ENCODE data around the gene LBHD1. TPM values are rescaled to one million over a fixed set of nuclear protein-coding genes. Genes with fewer than 3 reads are reported as not detected.
"Not testable (repeated sequence)": the region's sequence is repeated elsewhere in the genome, so short reads cannot be mapped to it uniquely, and the experiment has no call there.

The LBHD1 gene
- total and polyA plus RNA-seq, 3 experiments from 2014 or later = 7.6 to 22.9 (median 22.6) TPM

GRCh38 chr11:62656796-62657429 lies 15.2 kb downstream of the LBHD1 start:
- peaks cover 12 to 18% (median 15%) of the 10 kb centered on the region in 3 donors for H3K4me1 Mint-ChIP-seq
- peak overlapping the region in 1 of 8 donors; percentile 42 for H3K27ac Mint-ChIP-seq
- peaks cover 0 to 10% (median 0%) of the 10 kb centered on the region in 3 donors for H3K36me3 Mint-ChIP-seq
- peaks cover 0 to 3% (median 0%) of the 10 kb centered on the region in 5 donors for H3K9me3 Mint-ChIP-seq
- peaks cover 0 to 7% of the 10 kb centered on the region in 2 donors for H3K27me3 Mint-ChIP-seq
- peaks cover 8% of the 10 kb centered on the region for H3K4me1 ChIP-seq (ENCODE audit: insufficient read depth, low read length)
- H3K36me3 ChIP-seq (ENCODE audit: insufficient read depth, low read length) = no peaks in the 10 kb centered on the region
- peak overlapping the region in 2 of 7 donors; percentile 47 to 54 for H3K4me3 Mint-ChIP-seq
- no peaks in the 10 kb centered on the region for H3K27me3 ChIP-seq (ENCODE audit: insufficient read depth, low read length, poor library complexity, severe bottlenecking)
- no peak for DNase-seq
- CTCF ChIA-PET = interaction anchor here (1.7 kb wide), 1 partner anchor 65 kb away, joined by 4 read pairs; no protein-coding TSS in a partner anchor
- POLR2A ChIA-PET = interaction anchor here (1.0 to 2.7 kb wide), 2 partner anchors 8 to 70 kb away, joined by 3 to 18 read pairs; partner anchors contain the start of genes C11orf98, CSKMT and HNRNPUL2
- H3K27ac ChIP-seq (ENCODE audit: low read depth, low read length) = no peak overlapping the region
- H3K4me3 ChIP-seq (ENCODE audit: low read length) = no peak overlapping the region
- H3K9me3 ChIP-seq (ENCODE audit: low read length) = no peaks in the 10 kb centered on the region

DNA sequence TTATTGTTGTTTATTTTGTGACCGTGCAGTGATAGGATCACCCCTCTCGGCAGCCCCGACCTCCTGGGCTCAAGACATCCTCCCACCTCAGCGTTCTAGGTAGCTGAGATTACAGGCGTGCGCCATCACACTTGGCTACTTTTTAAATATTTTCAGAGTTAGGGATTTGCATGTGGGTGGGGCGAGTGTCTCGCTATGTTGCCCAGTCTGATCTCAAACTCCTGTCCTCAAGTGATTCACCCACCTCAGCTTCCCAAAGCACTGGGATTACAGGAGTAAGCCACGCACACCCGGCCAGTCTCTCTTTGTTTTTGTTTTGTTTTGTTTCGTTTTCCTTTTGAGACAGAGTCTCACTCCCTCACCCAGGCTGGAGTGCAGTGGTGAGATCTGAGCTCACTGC lies 17.8 kb downstream of the LBHD1 start:
- Histone ChIP-seq H3K27ac (ENCODE audit: low read depth, low read length) (no peak overlapping the region), H3K4me3 (ENCODE audit: low read length) (no peak overlapping the region), H3K9me3 (ENCODE audit: low read length) (no peaks in the 10 kb centered on the region), H3K27me3 (ENCODE audit: insufficient read depth, low read length, poor library complexity, severe bottlenecking) (no peaks in the 10 kb centered on the region), H3K4me1 (ENCODE audit: insufficient read depth, low read length) (peaks cover 15% of the 10 kb centered on the region), H3K36me3 (ENCODE audit: insufficient read depth, low read length) (peaks cover 2% of the 10 kb centered on the region)
- Mint-ChIP-seq H3K36me3 (peaks cover 0 to 17% (median 3%) of the 10 kb centered on the region in 3 donors), H3K27me3 (peaks cover 0 to 7% of the 10 kb centered on the region in 2 donors), H3K27ac (peak overlapping the region in 5 of 8 donors; percentile 47 to 83 (median 78)), H3K4me1 (peaks cover 15 to 29% (median 20%) of the 10 kb centered on the region in 3 donors), H3K9me3 (peaks cover 0 to 3% (median 0%) of the 10 kb centered on the region in 5 donors), H3K4me3 (peak overlapping the region in 6 of 7 donors; percentile 46 to 80 (median 53))
- DNase-seq = no peak
- CTCF ChIA-PET = interaction anchor here (1.2 to 3.6 kb wide), 7 partner anchors 8 to 260 kb away, joined by 3 to 27 read pairs (median 5); partner anchors contain the start of genes C11orf98, CSKMT, GANAB and LBHD1
- POLR2A ChIA-PET = interaction anchor here (1.3 to 2.7 kb wide), 3 partner anchors 8 to 11 kb away, joined by 3 to 18 read pairs (median 10); partner anchors contain the start of genes C11orf98, CSKMT and GANAB

GRCh38 chr11:62652161-62653006 lies 19.7 kb downstream of the LBHD1 start:
- peak overlapping the region; percentile 83 for H3K4me3 ChIP-seq (ENCODE audit: low read length)
- ChIA-PET CTCF (interaction anchor here (1.0 to 3.6 kb wide), 6 partner anchors 12 to 227 kb away, joined by 3 to 27 read pairs (median 4); partner anchors contain the start of genes C11orf98, CSKMT and TUT1), POLR2A (interaction anchor here (0.6 to 1.4 kb wide), 12 partner anchors 13 to 213 kb away, joined by 3 to 52 read pairs (median 4); partner anchors contain the start of genes B3GAT3, C11orf98, CSKMT and LBHD1)
- H3K27ac Mint-ChIP-seq = peak overlapping the region; percentile 80 to 97 (median 86)
- peaks cover 0 to 7% of the 10 kb centered on the region in 2 donors for H3K27me3 Mint-ChIP-seq
- H3K36me3 ChIP-seq (ENCODE audit: insufficient read depth, low read length) = peaks cover 11% of the 10 kb centered on the region
- H3K4me1 Mint-ChIP-seq = peaks cover 15 to 29% (median 20%) of the 10 kb centered on the region in 3 donors
- H3K36me3 Mint-ChIP-seq = peaks cover 0 to 33% (median 3%) of the 10 kb centered on the region in 3 donors
- peak overlapping the region; percentile 85 to 95 (median 91) for H3K4me3 Mint-ChIP-seq
- peak in 1 of 5 donors; percentile 65 for DNase-seq
- H3K4me1 ChIP-seq (ENCODE audit: insufficient read depth, low read length) = peaks cover 15% of the 10 kb centered on the region
- no peaks in the 10 kb centered on the region for H3K9me3 ChIP-seq (ENCODE audit: low read length)
- H3K27ac ChIP-seq (ENCODE audit: low read depth, low read length) = peak overlapping the region; percentile 87
- peaks cover 0 to 3% (median 0%) of the 10 kb centered on the region in 5 donors for H3K9me3 Mint-ChIP-seq
- no peaks in the 10 kb centered on the region for H3K27me3 ChIP-seq (ENCODE audit: insufficient read depth, low read length, poor library complexity, severe bottlenecking)

- not testable (repeated sequence) for H3K4me3 ChIP-seq (ENCODE audit: low read length); H3K27me3 Mint-ChIP-seq; DNase-seq; H3K9me3 ChIP-seq (ENCODE audit: low read length); H3K27me3 ChIP-seq (ENCODE audit: insufficient read depth, low read length, poor library complexity, severe bottlenecking); H3K27ac ChIP-seq (ENCODE audit: low read depth, low read length); H3K9me3 Mint-ChIP-seq
- peaks cover 11% of the 10 kb centered on the region for H3K36me3 ChIP-seq (ENCODE audit: insufficient read depth, low read length)
- peaks cover 28% of the 10 kb centered on the region for H3K4me1 ChIP-seq (ENCODE audit: insufficient read depth, low read length)
- peaks cover 25 to 43% (median 33%) of the 10 kb centered on the region in 3 donors for H3K4me1 Mint-ChIP-seq
- POLR2A ChIA-PET = interaction anchor here (1.0 to 1.7 kb wide), 2 partner anchors 14 to 59 kb away, joined by 5 to 7 read pairs; partner anchors contain the start of genes C11orf98, CSKMT and TUT1
- peaks cover 0 to 43% (median 3%) of the 10 kb centered on the region in 3 donors for H3K36me3 Mint-ChIP-seq
- peak overlapping the region in 2 of 7 donors; percentile 60 to 63 for H3K4me3 Mint-ChIP-seq
- peak overlapping the region in 3 of 8 donors; percentile 50 to 83 (median 60) for H3K27ac Mint-ChIP-seq
- CTCF ChIA-PET = interaction anchor here (1.1 to 2.3 kb wide), 3 partner anchors 15 to 59 kb away, joined by 3 to 9 read pairs (median 3); partner anchors contain the start of genes C11orf98 and CSKMT
Observed at GRCh38 chr11:62650283-62650682, 21.8 kb downstream of the LBHD1 start.

DNA sequence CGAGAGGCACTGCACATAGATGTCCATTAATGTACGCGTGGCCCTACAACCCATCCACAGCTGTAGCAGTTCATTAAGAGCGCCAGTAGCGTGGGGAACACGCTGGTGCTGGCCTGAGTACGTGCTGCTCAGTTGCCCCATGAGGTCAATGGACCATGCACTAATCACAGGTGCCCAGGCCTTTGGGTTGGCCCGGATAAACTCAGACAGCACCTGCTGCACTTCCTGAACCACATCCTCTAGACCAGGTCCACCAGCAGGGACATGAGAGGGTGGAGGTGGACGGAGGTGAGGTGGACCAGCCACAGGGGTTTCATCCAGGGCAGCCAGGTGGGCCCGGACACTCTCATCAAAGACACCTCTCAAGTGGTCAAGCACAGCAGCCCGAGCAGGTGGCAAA lies 22.6 kb downstream of the LBHD1 start:
- H3K36me3 ChIP-seq (ENCODE audit: insufficient read depth, low read length) = peaks cover 11% of the 10 kb centered on the region
- DNase-seq = no peak
- no peaks in the 10 kb centered on the region for H3K9me3 ChIP-seq (ENCODE audit: low read length)
- peaks cover 0 to 46% (median 3%) of the 10 kb centered on the region in 3 donors for H3K36me3 Mint-ChIP-seq
- H3K27me3 Mint-ChIP-seq = peaks cover 0 to 7% of the 10 kb centered on the region in 2 donors
- peak overlapping the region in 3 of 8 donors; percentile 54 to 83 (median 58) for H3K27ac Mint-ChIP-seq
- CTCF ChIA-PET = interaction anchor here (1.1 to 2.3 kb wide), 6 partner anchors 13 to 225 kb away, joined by 3 to 11 read pairs (median 3); partner anchors contain the start of genes C11orf98, CSKMT and TUT1
- H3K4me3 ChIP-seq (ENCODE audit: low read length) = no peak overlapping the region
- H3K9me3 Mint-ChIP-seq = peaks cover 0 to 3% (median 0%) of the 10 kb centered on the region in 5 donors
- H3K4me1 ChIP-seq (ENCODE audit: insufficient read depth, low read length) = peaks cover 33% of the 10 kb centered on the region
- POLR2A ChIA-PET = interaction anchor here (1.0 to 2.1 kb wide), 3 partner anchors 15 to 22 kb away, joined by 3 to 10 read pairs (median 7); partner anchors contain the start of genes C11orf98, CSKMT and LBHD1
- H3K4me1 Mint-ChIP-seq = peaks cover 29 to 50% (median 40%) of the 10 kb centered on the region in 3 donors
- no peaks in the 10 kb centered on the region for H3K27me3 ChIP-seq (ENCODE audit: insufficient read depth, low read length, poor library complexity, severe bottlenecking)
- peak overlapping the region in 1 of 7 donors; percentile 60 for H3K4me3 Mint-ChIP-seq
- no peak overlapping the region for H3K27ac ChIP-seq (ENCODE audit: low read depth, low read length)

DNA sequence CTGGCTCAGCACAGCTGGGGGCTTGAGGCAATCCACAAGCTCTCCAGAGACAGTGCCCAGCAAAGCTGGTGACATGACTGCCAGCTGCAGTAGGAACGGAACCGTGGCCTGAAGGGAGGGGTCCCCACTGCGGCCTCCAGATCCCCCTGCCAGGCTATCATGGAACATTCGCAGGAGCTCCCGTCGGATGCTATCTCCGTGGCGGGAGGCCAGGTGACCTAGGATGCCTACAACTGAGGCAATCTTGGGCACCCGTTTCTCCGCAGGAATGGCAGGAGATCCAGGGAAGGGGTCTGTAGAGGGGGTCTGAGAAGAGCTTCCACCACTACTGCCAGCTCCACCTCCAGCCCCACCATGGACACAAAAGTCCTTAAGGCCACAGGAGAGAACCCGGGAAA lies 23.1 kb downstream of the LBHD1 start:
- H3K4me3 ChIP-seq (ENCODE audit: low read length) = no peak overlapping the region
- H3K27ac ChIP-seq (ENCODE audit: low read depth, low read length) = no peak overlapping the region
- no peak for DNase-seq
- Mint-ChIP-seq H3K4me1 (peaks cover 31 to 51% (median 45%) of the 10 kb centered on the region in 3 donors), H3K36me3 (peaks cover 0 to 51% (median 3%) of the 10 kb centered on the region in 3 donors), H3K27me3 (peaks cover 0 to 4% of the 10 kb centered on the region in 2 donors), H3K4me3 (peak overlapping the region in 1 of 7 donors; percentile 60), H3K27ac (peak overlapping the region in 3 of 8 donors; percentile 29 to 83 (median 43)), H3K9me3 (peaks cover 0 to 3% (median 0%) of the 10 kb centered on the region in 5 donors)
- H3K9me3 ChIP-seq (ENCODE audit: low read length) = no peaks in the 10 kb centered on the region
- POLR2A ChIA-PET = interaction anchor here (1.0 to 2.1 kb wide), 2 partner anchors 16 to 23 kb away, joined by 3 to 10 read pairs; partner anchors contain the start of genes C11orf98, CSKMT and LBHD1
- H3K27me3 ChIP-seq (ENCODE audit: insufficient read depth, low read length, poor library complexity, severe bottlenecking) = no peaks in the 10 kb centered on the region
- CTCF ChIA-PET = interaction anchor here (1.1 to 2.3 kb wide), 6 partner anchors 14 to 224 kb away, joined by 3 to 11 read pairs (median 5); partner anchors contain the start of genes C11orf98, CSKMT, MTA2 and TUT1
- peaks cover 11% of the 10 kb centered on the region for H3K36me3 ChIP-seq (ENCODE audit: insufficient read depth, low read length)
- H3K4me1 ChIP-seq (ENCODE audit: insufficient read depth, low read length) = peaks cover 33% of the 10 kb centered on the region

Measured in CD8-positive, alpha-beta memory T cell (primary cell).